B cell (primary cell): ENCODE measurements around the gene SYNGR3. TPM values are rescaled to one million over a fixed set of nuclear protein-coding genes. Genes with fewer than 3 reads are reported as not detected.

Source experiments
- ATAC-seq: fragments of 200-7000 bp; cut with Tn5 transposase; one replicate; pipeline ENCODE4 v1.10.0; 2021; ENCODE audit warnings: low read depth, mild to moderate bottlenecking, moderate number of reproducible peaks, moderate library complexity
- CTCF ChIA-PET: fragments of 350-600 bp; sonication (Branson Sonifier 250); formaldehyde crosslinking; loops from one replicate; lab custom pipeline; 2021; ENCODE audit warnings: antibody characterized with exemption, inconsistent platforms; lab: Charles Lee
- POLR2A ChIA-PET: fragments of 350-600 bp; sonication (Branson Sonifier 250); formaldehyde crosslinking; loops from one replicate; lab custom pipeline; 2021; ENCODE audit warnings: antibody characterized with exemption; lab: Charles Lee
- DNase-seq: peaks from one replicate; pipeline ENCODE4 v3.0.0; 2013
- H2AFZ ChIP-seq: 2 replicates; pipeline ENCODE4 v1.6.1; 2012; ENCODE audit warnings: mild to moderate bottlenecking, low read depth, low read length; ENCODE audit not compliant: insufficient read depth, poor library complexity, severe bottlenecking
- H3K27ac ChIP-seq, 2 donors: 1 replicate in 1 of 2; 2 replicates in 1 of 2; pipeline ENCODE4 v1.5.1; 2012 to 2013; ENCODE audit warnings: low read length in 2 of 2, mild to moderate bottlenecking in 2 of 2, moderate library complexity in 1 of 2
- H3K27me3 ChIP-seq, 4 experiments: fragments of 200-600 bp in 1 of 4; sonication (generic) in 1 of 4; replicated peaks in 1 of 4; 1 replicate in 2 of 4; 2 replicates in 2 of 4; pipeline versions ENCODE4 v1.6.1 to v1.7.0; 2013 to 2016; ENCODE audit warnings: low read length in 3 of 4, mild to moderate bottlenecking in 2 of 4, mixed read lengths in 1 of 4, moderate library complexity in 1 of 4; ENCODE audit not compliant: insufficient read depth in 4 of 4, control insufficient read depth in 3 of 4; ENCODE audit errors: control extremely low read depth in 1 of 4
- H3K36me3 ChIP-seq, 2 experiments: replicated peaks in 1 of 2; 1 replicate in 1 of 2; 2 replicates in 1 of 2; pipeline versions ENCODE4 v1.6.1 to v1.7.1; 2013; ENCODE audit warnings: low read length in 1 of 2; ENCODE audit not compliant: insufficient read depth in 2 of 2, control insufficient read depth in 1 of 2; ENCODE audit errors: control extremely low read depth in 1 of 2, extremely low read depth in 1 of 2
- H3K4me1 ChIP-seq, 2 donors: fragments of 200-600 bp in 1 of 2; sonication (generic) in 1 of 2; 1 replicate in 1 of 2; 2 replicates in 1 of 2; pipeline versions ENCODE4 v1.5.1 to v1.6.1; 2013 to 2017; ENCODE audit warnings: low read length in 2 of 2; ENCODE audit not compliant: control insufficient read depth in 2 of 2, insufficient read depth in 2 of 2
- H3K4me2 ChIP-seq: replicated peaks from 2 replicates; pipeline ENCODE3; 2012; ENCODE audit warnings: mild to moderate bottlenecking, low read depth, low read length; ENCODE audit not compliant: poor library complexity, severe bottlenecking
- H3K4me3 ChIP-seq, 5 experiments: fragments of 200-600 bp in 1 of 5; sonication (generic) in 1 of 5; 1 replicate in 3 of 5; 2 replicates in 2 of 5; pipeline versions ENCODE4 v1.5.1 to v1.7.0; 2011 to 2016; ENCODE audit warnings: low read length in 4 of 5, mild to moderate bottlenecking in 4 of 5, low read depth in 2 of 5, control low read depth in 1 of 5, moderate library complexity in 1 of 5; ENCODE audit not compliant: insufficient read depth in 1 of 5; ENCODE audit errors: control extremely low read depth in 1 of 5, extremely low read depth in 1 of 5
- H3K79me2 ChIP-seq: fragments of 200-600 bp; sonication (generic); one replicate; pipeline ENCODE4 v1.6.0; 2016; ENCODE audit warnings: low read length; ENCODE audit not compliant: control insufficient read depth, insufficient read depth
- H3K9ac ChIP-seq: fragments of 200-600 bp; sonication (generic); 2 replicates; pipeline ENCODE4 v1.6.1; 2017; ENCODE audit warnings: mild to moderate bottlenecking, low read length, moderate library complexity
- H3K9me3 ChIP-seq, 3 donors: one replicate each; pipeline versions ENCODE4 v1.6.1 to v1.7.1; 2013; ENCODE audit warnings: low read length in 2 of 3; ENCODE audit not compliant: control insufficient read depth in 2 of 3, insufficient read depth in 1 of 3; ENCODE audit errors: control extremely low read depth in 1 of 3
- H4K20me1 ChIP-seq: 2 replicates; pipeline ENCODE4 v1.6.0; 2012; ENCODE audit warnings: mild to moderate bottlenecking, low read length; ENCODE audit not compliant: insufficient read depth, control insufficient read depth, poor library complexity, severe bottlenecking
- H3K27ac Mint-ChIP-seq: one replicate; pipeline ENCODE4 v1.8.0; 2021; ENCODE audit warnings: mixed read lengths
- H3K27me3 Mint-ChIP-seq: one replicate; pipeline ENCODE4 v1.8.0; 2021; ENCODE audit warnings: mixed read lengths
- H3K4me1 Mint-ChIP-seq: one replicate; pipeline ENCODE4 v1.8.0; 2021; ENCODE audit warnings: mixed read lengths
- H3K4me3 Mint-ChIP-seq: one replicate; pipeline ENCODE4 v1.8.0; 2021; ENCODE audit warnings: mixed read lengths
- H3K9me3 Mint-ChIP-seq: one replicate; pipeline ENCODE4 v1.8.0; 2022; ENCODE audit warnings: mixed read lengths; ENCODE audit not compliant: insufficient read depth
- EZH2 ChIP-seq: IDR thresholded peaks from 2 replicates; pipeline ENCODE4 v1.6.1; 2012; ENCODE audit warnings: borderline replicate concordance, low read depth, mild to moderate bottlenecking, moderate library complexity, low read length; ENCODE audit not compliant: insufficient read depth, poor library complexity, severe bottlenecking
- WGBS: methylation state at CpG from one replicate; pipeline ENCODE4 v1.1.5; 2013; ENCODE audit warnings: missing lambda C conversion rate; ENCODE audit not compliant: insufficient coverage; 5-methylcytosine and 5-hydroxymethylcytosine counted together
- intact Hi-C: fragments of 100-400 bp; cut with micrococcal nuclease; formaldehyde crosslinking; loops from one replicate; pipeline ENCODE4 v1.10.0; 2022
- polyA plus RNA-seq: library from polyadenylated mRNA; depleted of rRNA; stranded (reverse); fragments of >200 nt; gene quantifications from 2 replicates; pipeline ENCODE4 v1.2.3, GENCODE V29; 2012
- total RNA-seq, 2 donors: library from RNA; stranded (reverse); fragments of 120-200 nt in 1 of 2; gene quantifications; 1 replicate in 1 of 2; 2 replicates in 1 of 2; pipeline versions ENCODE4 v1.2.3 to v1.2.4, GENCODE V29; 2013 to 2022
- TF ChIP-seq, protein P1 (sequence below): fragments of 200-600 bp; IDR thresholded peaks from one replicate; pipeline ENCODE4 v1.8.0; 2022; ENCODE audit warnings: antibody characterized with exemption, mild to moderate bottlenecking

SYNGR3 gene
- total and polyA plus RNA-seq, 2 donors (not counting 1 experiment from before 2014, with no cell fraction given) = 19.5 to 19.8 TPM

DNA sequence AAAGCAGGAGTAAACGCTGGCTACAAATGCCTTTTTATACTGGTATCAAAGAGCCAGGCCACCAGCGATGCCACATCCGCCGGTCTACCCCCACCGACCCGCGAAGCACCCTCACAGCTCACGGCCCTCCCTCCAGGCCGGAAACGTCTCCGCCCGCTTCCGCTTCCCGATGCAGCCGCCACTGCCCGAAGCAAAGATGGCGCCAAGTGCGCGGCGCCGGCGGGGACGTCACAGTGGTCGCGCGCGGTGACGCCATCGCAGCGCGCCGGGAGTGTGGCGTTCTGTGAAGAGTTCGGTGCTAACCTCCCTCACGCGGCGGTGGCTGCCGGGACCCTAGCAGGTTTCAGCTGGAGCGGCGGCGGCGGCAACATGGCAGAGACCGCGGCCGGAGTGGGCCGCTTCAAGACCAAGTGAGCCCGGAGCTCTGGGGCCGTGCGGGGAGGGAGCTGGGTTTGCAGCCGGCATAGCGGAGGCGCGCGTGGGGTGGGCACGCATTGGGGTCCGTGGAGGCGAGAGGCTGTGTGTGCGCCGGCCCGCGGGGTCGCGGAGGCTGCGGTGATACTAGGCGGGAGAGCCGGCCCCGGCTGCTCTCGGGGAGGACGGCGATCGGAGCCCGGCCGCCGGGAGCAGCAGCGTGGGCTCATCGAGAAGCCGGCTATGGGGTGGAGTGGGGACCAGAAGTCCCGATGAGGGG, 17.8 kb upstream of the SYNGR3 start, which contains the start of gene TBL3:
Gene TBL3, plus strand, starts transcription at position 258 of the 694 bp plus-strand sequence. Its CDS starts 112 bp downstream, at position 370.
- Mint-ChIP-seq H3K4me3 (peak within 1 kb of the TSS; percentile 96), H3K4me1 (peaks cover 21% of the 10 kb centered on the region), H3K27me3 (no peaks in the 10 kb centered on the region), H3K27ac (peak within 1 kb of the TSS; percentile 98), H3K9me3 (no peaks in the 10 kb centered on the region)
- Histone ChIP-seq H3K36me3 (peaks cover 0 to 28% of the 10 kb centered on the region in 2 experiments), H3K4me1 (peaks cover 9 to 19% of the 10 kb centered on the region in 2 donors), H4K20me1 (peaks cover 45% of the 10 kb centered on the region), H3K9ac (peak within 1 kb of the TSS; percentile 84), H3K79me2 (peaks cover 40% of the 10 kb centered on the region), H3K4me3 (peak within 1 kb of the TSS; percentile 86 to 91 (median 87)), H3K4me2 (peak within 1 kb of the TSS; percentile 97), H3K27me3 (peaks cover 0 to 12% (median 1%) of the 10 kb centered on the region in 4 experiments), H3K9me3 (peaks cover 0 to 3% (median 0%) of the 10 kb centered on the region in 3 donors), H2AFZ (peak within 1 kb of the TSS; percentile 93), H3K27ac (peak within 1 kb of the TSS; percentile 82 to 85)
- DNase-seq (peak; percentile 98), ATAC-seq (peak; percentile 98)
- WGBS = under 1% methylated on average over 75 of the region's 78 CpGs
- ChIA-PET POLR2A (interaction anchor here (0.7 to 1.8 kb wide), 7 partner anchors 10 to 267 kb away, joined by 3 to 15 read pairs (median 5); partner anchors contain the start of genes FAHD1, GFER, HAGH and NDUFB10), CTCF (interaction anchor here (0.6 to 2.1 kb wide), 4 partner anchors 9 to 468 kb away, joined by 3 to 7 read pairs (median 4); partner anchors contain the start of gene GFER)
- TF ChIP-seq EZH2 = no peak
- TF ChIP-seq, protein P1, sequence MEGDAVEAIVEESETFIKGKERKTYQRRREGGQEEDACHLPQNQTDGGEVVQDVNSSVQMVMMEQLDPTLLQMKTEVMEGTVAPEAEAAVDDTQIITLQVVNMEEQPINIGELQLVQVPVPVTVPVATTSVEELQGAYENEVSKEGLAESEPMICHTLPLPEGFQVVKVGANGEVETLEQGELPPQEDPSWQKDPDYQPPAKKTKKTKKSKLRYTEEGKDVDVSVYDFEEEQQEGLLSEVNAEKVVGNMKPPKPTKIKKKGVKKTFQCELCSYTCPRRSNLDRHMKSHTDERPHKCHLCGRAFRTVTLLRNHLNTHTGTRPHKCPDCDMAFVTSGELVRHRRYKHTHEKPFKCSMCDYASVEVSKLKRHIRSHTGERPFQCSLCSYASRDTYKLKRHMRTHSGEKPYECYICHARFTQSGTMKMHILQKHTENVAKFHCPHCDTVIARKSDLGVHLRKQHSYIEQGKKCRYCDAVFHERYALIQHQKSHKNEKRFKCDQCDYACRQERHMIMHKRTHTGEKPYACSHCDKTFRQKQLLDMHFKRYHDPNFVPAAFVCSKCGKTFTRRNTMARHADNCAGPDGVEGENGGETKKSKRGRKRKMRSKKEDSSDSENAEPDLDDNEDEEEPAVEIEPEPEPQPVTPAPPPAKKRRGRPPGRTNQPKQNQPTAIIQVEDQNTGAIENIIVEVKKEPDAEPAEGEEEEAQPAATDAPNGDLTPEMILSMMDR = no peak
- intact Hi-C loops = loop anchor here (1.0 to 5.0 kb wide), 5 partner anchors 8 to 265 kb away; partner anchors contain the start of genes MAPK8IP3, NDUFB10 and RPS2
